H1 (cell line): ENCODE measurements around the gene GMFB. TPM values are rescaled to one million over a fixed set of nuclear protein-coding genes. Genes with fewer than 3 reads are reported as not detected.

Experiments
- CTCF ChIA-PET: fragments of 300-600 bp; sonication (Branson Sonifier 250); formaldehyde crosslinking; loops from one replicate; lab custom pipeline; 2021; ENCODE audit not compliant: partially characterized antibody; lab: Charles Lee
- POLR2A ChIA-PET: fragments of 300-600 bp; sonication (Branson Sonifier 250); formaldehyde crosslinking; loops from one replicate; lab custom pipeline; 2021; ENCODE audit warnings: inconsistent platforms; ENCODE audit not compliant: partially characterized antibody; lab: Charles Lee
- DNase-seq, 2 experiments: peaks; one replicate each; pipeline versions ENCODE4 v3.0.0 to v3.0.0-alpha.2; 2010 to 2022; ENCODE audit warnings: low spot score in 2 of 2, low read depth in 1 of 2, mixed read lengths in 1 of 2
- FAIRE-seq: peaks from 2 replicates; lab custom pipeline; 2011; peaks lifted over from hg19 to GRCh38; lab: Jason Lieb, UNC
- H2AFZ ChIP-seq: 2 replicates; pipeline ENCODE4 v1.8.1; 2012; ENCODE audit warnings: low read length, inconsistent platforms
- H2AK5ac ChIP-seq: 2 replicates; pipeline ENCODE4 v1.6.1; 2013; ENCODE audit warnings: low read depth, low read length
- H2BK120ac ChIP-seq: replicated peaks from 2 replicates; pipeline ENCODE3; 2013; ENCODE audit warnings: low read depth, low read length, inconsistent platforms
- H2BK12ac ChIP-seq: 2 replicates; pipeline ENCODE4 v1.6.1; 2013; ENCODE audit warnings: low read depth, low read length
- H2BK15ac ChIP-seq: 2 replicates; pipeline ENCODE4 v1.6.1; 2013; ENCODE audit warnings: low read length
- H2BK20ac ChIP-seq: 2 replicates; pipeline ENCODE4 v1.6.1; 2013; ENCODE audit warnings: low read length
- H2BK5ac ChIP-seq: 2 replicates; pipeline ENCODE4 v1.6.1; 2013; ENCODE audit warnings: low read depth, low read length
- H3K14ac ChIP-seq: 2 replicates; pipeline ENCODE4 v1.6.1; 2013; ENCODE audit warnings: inconsistent platforms; ENCODE audit not compliant: insufficient read length
- H3K18ac ChIP-seq: 2 replicates; pipeline ENCODE4 v1.6.1; 2013; ENCODE audit warnings: low read length; ENCODE audit errors: extremely low read depth
- H3K23ac ChIP-seq: 2 replicates; pipeline ENCODE4 v1.6.1; 2013; ENCODE audit warnings: inconsistent platforms; ENCODE audit not compliant: insufficient read length
- H3K23me2 ChIP-seq: 2 replicates; pipeline ENCODE4 v1.6.1; 2013; ENCODE audit warnings: low read depth, low read length
- H3K27ac ChIP-seq: 2 replicates; pipeline ENCODE4 v1.6.1; 2011; ENCODE audit warnings: low read depth, low read length, inconsistent platforms
- H3K27me3 ChIP-seq, 4 experiments: replicated peaks in 1 of 4; 1 replicate in 1 of 4; 2 replicates in 3 of 4; pipeline versions ENCODE4 v1.6.1 to v1.8.1; 2011 to 2013; ENCODE audit warnings: low read length in 3 of 4, mild to moderate bottlenecking in 3 of 4, inconsistent platforms in 2 of 4, mixed read lengths in 2 of 4, moderate library complexity in 1 of 4; ENCODE audit not compliant: control insufficient read depth in 3 of 4, insufficient read depth in 3 of 4; ENCODE audit errors: extremely low read depth in 1 of 4
- H3K36me3 ChIP-seq, 4 experiments: 2 replicates each; pipeline versions ENCODE4 v1.6.1 to v1.8.1; 2011 to 2013; ENCODE audit warnings: mild to moderate bottlenecking in 4 of 4, low read length in 3 of 4, moderate library complexity in 2 of 4, control low read depth in 1 of 4, inconsistent platforms in 1 of 4; ENCODE audit not compliant: insufficient read depth in 4 of 4, control insufficient read depth in 2 of 4
- H3K4ac ChIP-seq: replicated peaks from 2 replicates; pipeline ENCODE3; 2013; ENCODE audit warnings: low read length, low read depth, mixed read lengths, inconsistent platforms; ENCODE audit not compliant: insufficient read length
- H3K4me1 ChIP-seq, 4 experiments: replicated peaks in 1 of 4; 1 replicate in 1 of 4; 2 replicates in 3 of 4; pipeline versions ENCODE4 v1.6.1 to v1.8.1; 2011 to 2013; ENCODE audit warnings: low read length in 3 of 4, inconsistent platforms in 2 of 4, mixed read lengths in 1 of 4; ENCODE audit not compliant: insufficient read depth in 4 of 4, control insufficient read depth in 3 of 4
- H3K4me2 ChIP-seq, 2 experiments: 2 replicates each; pipeline versions ENCODE4 v1.6.1 to v1.8.1; 2011 to 2013; ENCODE audit warnings: low read depth in 2 of 2, low read length in 2 of 2, control low read depth in 1 of 2, inconsistent platforms in 1 of 2, mild to moderate bottlenecking in 1 of 2; ENCODE audit not compliant: insufficient read depth in 1 of 2
- H3K4me3 ChIP-seq, 4 experiments: fragments of 200-600, 300-600 bp in 1 of 4; sonication (generic), shearing (Covaris generic), sonication (Bioruptor Twin) in 1 of 4; 2 replicates each; pipeline versions ENCODE4 v1.5.1 to v1.8.1; 2011 to 2016; ENCODE audit warnings: low read length in 4 of 4, low read depth in 3 of 4, control low read depth in 2 of 4, inconsistent platforms in 2 of 4, mild to moderate bottlenecking in 2 of 4, mixed read lengths in 1 of 4, moderate library complexity in 1 of 4; ENCODE audit not compliant: insufficient read depth in 2 of 4; ENCODE audit errors: extremely low read depth in 1 of 4
- H3K56ac ChIP-seq: replicated peaks from 2 replicates; pipeline ENCODE3; 2013; ENCODE audit warnings: low read depth, mild to moderate bottlenecking, mixed read lengths, low read length, inconsistent platforms; ENCODE audit not compliant: insufficient read length
- H3K79me1 ChIP-seq: 2 replicates; pipeline ENCODE4 v1.6.1; 2013; ENCODE audit warnings: low read depth, low read length, control low read depth
- H3K79me2 ChIP-seq, 2 experiments: 2 replicates each; pipeline versions ENCODE4 v1.6.1 to v1.8.1; 2012 to 2013; ENCODE audit warnings: low read length in 2 of 2, mild to moderate bottlenecking in 2 of 2, inconsistent platforms in 1 of 2; ENCODE audit not compliant: insufficient read depth in 2 of 2, control insufficient read depth in 1 of 2
- H3K9ac ChIP-seq, 4 experiments: replicated peaks in 1 of 4; 1 replicate in 1 of 4; 2 replicates in 3 of 4; pipeline versions ENCODE4 v1.6.1 to v1.8.1; 2011 to 2013; ENCODE audit warnings: low read depth in 3 of 4, low read length in 3 of 4, control low read depth in 2 of 4, mild to moderate bottlenecking in 2 of 4, moderate library complexity in 2 of 4, inconsistent platforms in 1 of 4; ENCODE audit errors: extremely low read depth in 1 of 4
- H3K9me3 ChIP-seq, 2 experiments: 2 replicates each; pipeline versions ENCODE4 v1.6.1 to v1.8.1; 2012 to 2013; ENCODE audit warnings: mild to moderate bottlenecking in 2 of 2, moderate library complexity in 2 of 2, control low read depth in 1 of 2, inconsistent platforms in 1 of 2, low read depth in 1 of 2, low read length in 1 of 2, mixed read lengths in 1 of 2; ENCODE audit not compliant: insufficient read depth in 2 of 2
- H4K20me1 ChIP-seq, 2 experiments: replicated peaks in 1 of 2; 2 replicates each; pipeline versions ENCODE3 to v1.8.1; 2011 to 2013; ENCODE audit warnings: inconsistent platforms in 2 of 2, low read length in 2 of 2, mild to moderate bottlenecking in 1 of 2; ENCODE audit not compliant: insufficient read depth in 2 of 2, control insufficient read depth in 1 of 2
- H4K5ac ChIP-seq: 2 replicates; pipeline ENCODE4 v1.6.1; 2013; ENCODE audit warnings: low read length, low read depth, mixed read lengths, inconsistent platforms; ENCODE audit not compliant: insufficient read length
- H4K8ac ChIP-seq: 2 replicates; pipeline ENCODE4 v1.8.0; 2013; ENCODE audit warnings: mild to moderate bottlenecking, moderate library complexity, low read length, inconsistent platforms; ENCODE audit not compliant: insufficient read depth; ENCODE audit errors: extremely low read depth
- H4K91ac ChIP-seq: replicated peaks from 2 replicates; pipeline ENCODE3; 2013; ENCODE audit warnings: low read length, mixed read lengths, inconsistent platforms; ENCODE audit not compliant: insufficient read length
- ASH2L ChIP-seq: fragments of 200-600, 300-600 bp; sonication (generic); IDR thresholded peaks from one replicate; pipeline ENCODE4 v1.7.1; 2017; ENCODE audit warnings: low read length
- BRCA1 ChIP-seq: IDR thresholded peaks from 2 replicates; pipeline ENCODE4 v1.6.1; 2012; ENCODE audit warnings: low read depth, low read length, improper control_type of control experiment
- CHD1 ChIP-seq: IDR thresholded peaks from 2 replicates; pipeline ENCODE4 v1.6.1; 2012; ENCODE audit warnings: low read depth, low read length, improper control_type of control experiment
- EZH2 ChIP-seq: fragments of 200-600 bp; sonication (generic); IDR thresholded peaks from 2 replicates; pipeline ENCODE4 v1.7.1; 2012; ENCODE audit warnings: low read depth, mild to moderate bottlenecking, moderate library complexity, low read length, inconsistent platforms; ENCODE audit not compliant: severe bottlenecking
- POLR2A ChIP-seq, 2 experiments: IDR thresholded peaks; 1 replicate in 1 of 2; 2 replicates in 1 of 2; pipeline ENCODE4 v1.6.1; 2011; ENCODE audit warnings: low read depth in 2 of 2, low read length in 2 of 2, mild to moderate bottlenecking in 2 of 2; ENCODE audit errors: control extremely low read depth in 1 of 2
- POLR2AphosphoS5 ChIP-seq: IDR thresholded peaks from 2 replicates; pipeline ENCODE4 v1.6.1; 2011; ENCODE audit warnings: low read depth, low read length
- SIN3A ChIP-seq, 2 experiments: IDR thresholded peaks in 1 of 2; conservative IDR thresholded peaks in 1 of 2; 2 replicates each; pipeline ENCODE4 v1.6.1; 2011 to 2012; ENCODE audit warnings: low read length in 2 of 2, improper control_type of control experiment in 1 of 2, low read depth in 1 of 2, mild to moderate bottlenecking in 1 of 2
- TBP ChIP-seq: IDR thresholded peaks from 2 replicates; pipeline ENCODE4 v1.6.1; 2011; ENCODE audit warnings: low read depth, low read length, improper control_type of control experiment
- WGBS, 2 experiments: shearing (Covaris generic) in 1 of 2; methylation state at CpG; one replicate each; pipeline versions ENCODE4 v1.1.6 to v1.1.7; 2013 to 2015; ENCODE audit warnings: low lambda C conversion rate in 2 of 2, mixed read lengths in 2 of 2, inconsistent platforms in 1 of 2, low coverage in 1 of 2, missing lambda C conversion rate in 1 of 2; ENCODE audit not compliant: insufficient replicate concordance in 2 of 2, insufficient coverage in 1 of 2, insufficient read length in 1 of 2; ENCODE audit errors: extremely low coverage in 1 of 2, missing lambda C conversion rate in 1 of 2; 5-methylcytosine and 5-hydroxymethylcytosine counted together
- polyA plus RNA-seq, 7 experiments: library from polyadenylated mRNA; depleted of rRNA in 3 of 7; stranded (reverse) in 5 of 7; unstranded in 2 of 7; fragments of >200 nt in 5 of 7; fragments of 200-250 nt in 2 of 7; gene quantifications; 1 replicate in 5 of 7; 2 replicates in 1 of 7; 4 replicates in 1 of 7; pipeline versions ENCODE4 v1.2.1 to v1.2.3, GENCODE V29; 2011 to 2013; ENCODE audit warnings: missing spikeins in 2 of 7, mixed read lengths in 2 of 7
- total RNA-seq: library from RNA; stranded (reverse); fragmentation: NEBNext Ultra II Directional; extraction: Animal tissue kit (Norgen Biotek cat#: 25700); gene quantifications from 2 replicates; pipeline ENCODE4 v1.2.1, GENCODE V29; 2021
- TF ChIP-seq, protein P1 (sequence below): IDR thresholded peaks from 2 replicates; pipeline ENCODE4 v1.6.1; 2011; ENCODE audit warnings: low read depth, mild to moderate bottlenecking, low read length; ENCODE audit not compliant: insufficient read depth
- TF ChIP-seq, protein P2 (sequence below), 3 experiments: IDR thresholded peaks; 1 replicate in 2 of 3; 2 replicates in 1 of 3; pipeline versions ENCODE4 v1.5.1 to v1.6.1; 2011; ENCODE audit warnings: low read length in 3 of 3, mild to moderate bottlenecking in 3 of 3, inconsistent platforms in 2 of 3, low read depth in 1 of 3, moderate library complexity in 1 of 3; ENCODE audit not compliant: insufficient read depth in 1 of 3; ENCODE audit errors: control extremely low read depth in 1 of 3

GMFB gene
- total and polyA plus RNA-seq, 2 of the 8 experiments (the other 6 are each of a cell fraction or from before 2014, with no cell fraction given): 17.9 to 77.3 TPM

DNA sequence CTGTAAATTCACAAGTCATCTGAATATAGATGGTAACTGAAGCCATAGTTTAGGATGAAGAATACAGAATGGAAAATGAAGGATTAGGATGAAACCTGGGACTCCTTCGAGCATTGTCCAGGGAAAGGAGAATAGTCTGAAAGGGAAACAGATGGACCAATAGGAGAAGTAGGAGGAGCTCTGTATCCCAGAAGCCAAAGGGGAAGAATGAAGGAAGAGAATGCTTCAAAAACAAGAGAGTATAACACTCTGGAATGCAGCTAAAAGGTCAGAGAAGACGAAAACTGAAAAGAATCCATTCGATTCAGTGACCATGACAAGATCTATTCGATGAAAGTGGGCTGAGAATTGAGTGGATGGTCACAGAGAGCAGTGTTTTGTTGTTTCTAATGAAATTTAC lies 1.0 kb downstream of the GMFB start:
- CTCF ChIA-PET: interaction anchor here (1.0 to 3.3 kb wide), 14 partner anchors 8 to 318 kb away, joined by 3 to 15 read pairs (median 4); no protein-coding TSS in a partner anchor
- Histone ChIP-seq H2BK20ac (no peak overlapping the region), H4K91ac (no peak overlapping the region), H3K23ac (no peak overlapping the region), H3K9me3 (no peaks in the 10 kb centered on the region), H3K14ac (no peak overlapping the region), H3K79me2 (peaks cover 4 to 52% of the 10 kb centered on the region in 2 experiments; a peak in 3 of 4 replicates), H4K8ac (no peak overlapping the region), H2BK120ac (peak overlapping the region; percentile 85), H3K9ac (peak overlapping the region; percentile 68 to 92 (median 80); a peak in 6 of 7 replicates), H2AFZ (no peak overlapping the region), H3K18ac (no peak overlapping the region; the same call in 1 of the 2 replicates), H2BK15ac (no peak overlapping the region), H3K56ac (no peak overlapping the region), H3K79me1 (no peaks in the 10 kb centered on the region; the same call in 1 of the 2 replicates), H2AK5ac (no peak overlapping the region), H4K20me1 (peaks cover 0 to 2% of the 10 kb centered on the region in 2 experiments), H3K36me3 (peaks cover 0 to 8% (median 1%) of the 10 kb centered on the region in 4 experiments; a peak in 3 of 8 replicates), H3K4me3 (peak overlapping the region; percentile 81 to 90 (median 86)), H3K23me2 (peaks cover 8% of the 10 kb centered on the region; the same call in 1 of the 2 replicates), H3K4me1 (peaks cover 0 to 4% (median 0%) of the 10 kb centered on the region in 4 experiments; a peak in 1 of 7 replicates), H3K4me2 (peak overlapping the region; percentile 81 to 87), H2BK12ac (peak overlapping the region; percentile 55; the same call in 1 of the 2 replicates), H3K4ac (no peak overlapping the region), H4K5ac (peak overlapping the region; percentile 71), H3K27ac (peak overlapping the region; percentile 80), H2BK5ac (peak overlapping the region; percentile 87; the same call in 1 of the 2 replicates), H3K27me3 (no peaks in the 10 kb centered on the region)
- DNase-seq: no peak
- FAIRE-seq: no peak
- 59% methylated on average over 4 of the region's 4 CpGs; no CpG with 5 or more reads in 1 of the 2 experiments for WGBS, 2 experiments
- TF ChIP-seq BRCA1 (no peak), SIN3A (conservative IDR thresholded peaks at IDR 0.05 in 1 of 2, IDR thresholded peaks at IDR 0.05 in 1 of 2; ENCODE audit: low read depth in 1 of 2, low read length in 2 of 2) (no peak), CHD1 (peak; percentile 18; the same call in 1 of the 2 replicates), POLR2AphosphoS5 (no peak), POLR2A (IDR thresholded peaks at IDR 0.05; ENCODE audit: control extremely low read depth in 1 of 2, low read depth in 2 of 2, low read length in 2 of 2) (no peak), TBP (no peak), EZH2 (no peak), ASH2L (peak; percentile 2)
- TF ChIP-seq, protein P1, sequence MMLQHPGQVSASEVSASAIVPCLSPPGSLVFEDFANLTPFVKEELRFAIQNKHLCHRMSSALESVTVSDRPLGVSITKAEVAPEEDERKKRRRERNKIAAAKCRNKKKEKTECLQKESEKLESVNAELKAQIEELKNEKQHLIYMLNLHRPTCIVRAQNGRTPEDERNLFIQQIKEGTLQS: no peak
- TF ChIP-seq, protein P2, sequence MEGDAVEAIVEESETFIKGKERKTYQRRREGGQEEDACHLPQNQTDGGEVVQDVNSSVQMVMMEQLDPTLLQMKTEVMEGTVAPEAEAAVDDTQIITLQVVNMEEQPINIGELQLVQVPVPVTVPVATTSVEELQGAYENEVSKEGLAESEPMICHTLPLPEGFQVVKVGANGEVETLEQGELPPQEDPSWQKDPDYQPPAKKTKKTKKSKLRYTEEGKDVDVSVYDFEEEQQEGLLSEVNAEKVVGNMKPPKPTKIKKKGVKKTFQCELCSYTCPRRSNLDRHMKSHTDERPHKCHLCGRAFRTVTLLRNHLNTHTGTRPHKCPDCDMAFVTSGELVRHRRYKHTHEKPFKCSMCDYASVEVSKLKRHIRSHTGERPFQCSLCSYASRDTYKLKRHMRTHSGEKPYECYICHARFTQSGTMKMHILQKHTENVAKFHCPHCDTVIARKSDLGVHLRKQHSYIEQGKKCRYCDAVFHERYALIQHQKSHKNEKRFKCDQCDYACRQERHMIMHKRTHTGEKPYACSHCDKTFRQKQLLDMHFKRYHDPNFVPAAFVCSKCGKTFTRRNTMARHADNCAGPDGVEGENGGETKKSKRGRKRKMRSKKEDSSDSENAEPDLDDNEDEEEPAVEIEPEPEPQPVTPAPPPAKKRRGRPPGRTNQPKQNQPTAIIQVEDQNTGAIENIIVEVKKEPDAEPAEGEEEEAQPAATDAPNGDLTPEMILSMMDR (IDR thresholded peaks at IDR 0.05; ENCODE audit: control extremely low read depth in 1 of 3, insufficient read depth in 1 of 3, low read depth in 1 of 3, low read length in 3 of 3): no peak
- POLR2A ChIA-PET: interaction anchor here (0.6 to 3.6 kb wide), 15 partner anchors 9 to 565 kb away, joined by 3 to 15 read pairs (median 4); partner anchors contain the start of genes CDKN3 and CGRRF1
